H4 (cell line): ENCODE measurements around the gene KRTAP5-3. TPM values are rescaled to one million over a fixed set of nuclear protein-coding genes. Genes with fewer than 3 reads are reported as not detected.

Source experiments
- DNase-seq: peaks from one replicate; pipeline ENCODE4 v3.0.0-alpha.2; 2015; ENCODE audit warnings: low spot score
- total RNA-seq: library from RNA; depleted of rRNA; stranded (reverse); fragments of >200 nt; shearing (Covaris generic); gene quantifications from 2 replicates; pipeline ENCODE4 v1.2.3, GENCODE V29; 2014

Gene KRTAP5-3
- total RNA-seq, 1 experiment from 2014 or later: not detected

DNA sequence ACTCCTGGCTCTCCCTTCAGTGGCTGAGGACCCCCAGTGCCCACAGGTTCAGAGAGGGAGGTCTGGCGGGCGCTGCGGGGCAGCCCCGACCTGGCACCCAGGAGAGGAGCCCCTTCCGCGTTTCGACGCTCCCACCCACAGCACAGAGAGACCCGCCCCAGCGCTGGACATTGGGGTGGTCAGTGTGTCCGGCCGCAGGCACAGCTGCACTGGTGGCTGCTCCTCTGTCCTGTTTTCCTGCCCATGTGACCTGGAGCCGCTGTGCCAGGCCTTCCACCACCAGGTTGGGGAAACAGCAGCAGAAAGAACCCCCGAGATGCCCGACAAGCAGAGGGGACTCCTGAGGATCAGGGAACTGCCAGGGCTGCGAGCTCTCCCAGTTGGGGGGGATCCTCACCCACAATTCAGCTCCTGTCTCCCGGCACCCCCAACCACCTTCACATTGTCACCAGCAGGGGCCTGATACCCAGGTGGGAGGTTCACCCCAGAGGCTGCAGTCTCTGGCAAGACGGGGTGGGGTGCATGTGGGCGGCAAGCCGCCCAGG, 35.0 kb upstream of the KRTAP5-3 start:
- DNase-seq: no peak

DNA sequence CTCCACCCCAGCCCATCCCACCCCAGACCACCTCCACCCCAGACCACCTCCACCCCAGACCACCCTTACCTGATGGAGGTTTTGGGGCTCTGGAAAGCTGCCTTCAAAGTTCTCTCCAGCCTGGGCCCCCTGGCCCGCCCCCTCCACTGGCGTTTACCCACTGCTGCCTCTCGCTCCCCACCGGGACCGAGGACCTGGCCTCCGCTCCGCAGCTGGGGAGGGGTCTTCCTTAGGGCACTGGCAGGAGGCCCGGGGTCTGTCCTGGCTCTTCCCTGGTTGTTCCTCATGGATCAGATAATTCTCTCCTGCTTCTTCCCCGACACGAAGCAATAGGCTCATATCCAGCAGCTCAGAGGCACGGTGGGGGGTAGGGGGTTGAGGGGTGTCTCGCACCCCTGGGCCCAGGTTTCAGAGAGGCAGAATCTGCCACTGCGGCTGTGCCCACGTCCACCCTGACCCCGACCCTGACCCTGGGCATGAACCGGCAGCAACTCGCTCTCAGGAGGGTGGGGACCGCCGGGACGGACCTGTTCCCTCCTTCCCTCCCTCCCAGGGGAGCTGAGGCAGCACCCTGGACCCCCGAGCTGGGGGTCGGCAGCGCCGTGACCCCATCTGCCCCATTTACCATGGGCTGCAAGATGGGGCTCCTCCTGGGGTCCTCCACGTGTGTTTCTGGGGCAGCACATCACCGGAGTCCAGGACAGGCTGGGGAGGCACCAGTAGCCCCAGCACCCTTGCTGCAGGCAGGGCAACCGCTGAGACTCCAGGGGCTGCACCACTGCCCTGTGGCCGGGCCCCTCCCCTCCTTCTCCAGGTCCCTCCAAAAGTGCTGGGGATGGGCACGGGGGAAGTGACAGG, 34.3 kb upstream of the KRTAP5-3 start:
- no peak for DNase-seq

GRCh38 chr11:1641096-1641495, 32.8 kb upstream of the KRTAP5-3 start:
- no peak for DNase-seq

DNA sequence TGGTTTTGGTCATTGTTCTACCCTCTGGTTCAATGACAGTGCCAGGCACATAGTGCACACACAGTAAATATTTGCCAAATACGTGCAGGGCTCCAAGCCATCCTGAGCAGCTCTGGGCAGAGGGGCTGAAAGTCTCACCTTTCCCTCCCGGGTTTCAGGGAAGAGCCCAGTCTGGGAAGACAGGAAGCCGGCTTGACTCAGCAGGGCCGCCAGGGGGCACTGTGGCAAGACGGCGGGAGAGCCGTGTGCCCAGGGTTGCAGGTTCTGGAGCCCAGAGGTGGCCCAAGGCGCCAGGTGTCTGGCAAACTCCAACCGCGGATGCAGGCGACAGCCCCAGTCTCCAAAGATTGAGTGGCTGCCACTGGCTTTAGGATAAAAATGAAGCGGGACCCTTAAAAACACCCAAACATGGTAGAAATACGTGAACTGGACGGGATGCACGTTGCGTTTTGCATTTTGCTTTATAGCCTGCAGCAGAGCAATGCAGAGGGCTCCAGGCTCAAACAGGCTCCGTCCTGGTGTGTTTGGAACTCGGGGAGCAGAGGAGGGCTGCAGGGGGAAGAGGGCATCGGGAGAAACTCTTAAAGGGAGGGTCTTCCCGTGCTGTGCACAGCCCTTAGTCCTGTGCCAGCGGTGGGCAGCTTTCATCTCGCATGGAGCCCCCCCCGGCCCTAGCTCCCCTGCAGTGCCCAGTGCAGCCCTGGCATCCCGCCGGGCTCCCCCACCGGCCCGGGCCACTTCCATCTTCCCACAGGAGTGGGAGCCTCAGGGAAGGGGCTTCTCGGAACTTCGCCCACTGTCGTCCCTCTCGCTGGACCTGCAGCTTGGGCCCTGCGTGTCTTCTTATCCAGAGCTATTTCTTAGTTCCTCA, 32.0 kb upstream of the KRTAP5-3 start:
- DNase-seq: peak; percentile 41

- no peak for DNase-seq
These were observed 31.4 kb upstream of the KRTAP5-3 start for GRCh38 chr11:1639666-1640065.

- DNase-seq: no peak
These were observed 30.9 kb upstream of the KRTAP5-3 start for GRCh38 chr11:1639102-1639620.

DNA sequence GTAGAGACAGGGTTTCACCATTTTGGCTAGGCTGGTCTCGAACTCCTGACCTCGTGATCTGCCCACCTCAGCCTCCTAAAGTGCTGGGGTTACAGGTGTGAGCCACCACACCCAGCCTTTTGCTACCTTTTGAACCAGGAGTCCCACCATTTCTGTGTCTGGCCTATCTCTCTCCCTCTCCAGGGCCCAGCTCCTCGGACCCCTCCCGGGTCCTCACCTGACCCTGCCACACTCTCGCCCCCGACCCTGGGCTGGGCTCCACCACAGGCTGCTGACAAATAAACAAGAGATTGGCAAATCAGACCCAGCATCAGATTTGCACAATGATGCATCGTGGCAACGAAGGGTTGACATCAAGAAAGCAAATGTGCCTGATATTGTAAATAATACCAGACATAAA, 30.1 kb upstream of the KRTAP5-3 start:
- no peak for DNase-seq

DNA sequence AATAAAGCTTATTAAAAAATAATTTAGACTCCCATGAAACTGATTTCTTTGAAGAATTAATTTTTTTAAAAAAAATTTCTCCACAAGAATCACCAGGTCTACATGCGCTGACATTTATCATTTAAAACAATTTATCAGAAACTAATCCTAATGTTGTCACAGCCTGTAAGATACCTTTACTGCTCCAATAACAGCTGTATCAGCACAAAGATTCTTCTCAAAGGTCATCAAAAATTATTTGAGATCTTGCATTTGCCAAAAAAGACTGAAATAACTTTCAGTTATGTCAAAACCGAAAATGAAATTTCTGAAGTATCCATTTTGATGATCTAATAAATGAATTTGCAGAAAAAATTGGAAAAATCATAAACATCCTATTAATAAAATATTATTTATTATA, 29.4 kb upstream of the KRTAP5-3 start:
- no peak for DNase-seq

- DNase-seq: no peak
These were observed 28.2 kb upstream of the KRTAP5-3 start for GRCh38 chr11:1636291-1636950.

DNA sequence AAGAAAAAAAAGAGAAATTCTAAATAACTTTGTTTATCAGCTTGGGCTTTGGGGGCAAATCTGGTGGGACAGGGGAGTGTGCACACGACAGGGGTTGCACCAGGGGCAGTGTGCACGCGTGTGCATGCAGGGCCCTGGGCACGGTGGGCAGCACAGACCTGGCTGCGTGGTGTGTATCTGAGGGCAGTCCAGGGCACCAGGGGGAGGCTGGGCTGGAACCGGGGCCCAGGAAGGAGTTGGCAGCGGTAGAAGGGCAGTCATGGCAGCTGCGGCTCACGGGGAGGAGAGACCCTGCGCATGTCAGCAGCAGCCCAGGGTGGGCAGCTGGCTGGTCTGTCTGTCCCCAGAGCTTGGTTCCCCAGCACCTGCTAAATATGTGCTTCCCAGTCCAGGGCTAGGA, 25.6 kb upstream of the KRTAP5-3 start:
- no peak for DNase-seq

DNA sequence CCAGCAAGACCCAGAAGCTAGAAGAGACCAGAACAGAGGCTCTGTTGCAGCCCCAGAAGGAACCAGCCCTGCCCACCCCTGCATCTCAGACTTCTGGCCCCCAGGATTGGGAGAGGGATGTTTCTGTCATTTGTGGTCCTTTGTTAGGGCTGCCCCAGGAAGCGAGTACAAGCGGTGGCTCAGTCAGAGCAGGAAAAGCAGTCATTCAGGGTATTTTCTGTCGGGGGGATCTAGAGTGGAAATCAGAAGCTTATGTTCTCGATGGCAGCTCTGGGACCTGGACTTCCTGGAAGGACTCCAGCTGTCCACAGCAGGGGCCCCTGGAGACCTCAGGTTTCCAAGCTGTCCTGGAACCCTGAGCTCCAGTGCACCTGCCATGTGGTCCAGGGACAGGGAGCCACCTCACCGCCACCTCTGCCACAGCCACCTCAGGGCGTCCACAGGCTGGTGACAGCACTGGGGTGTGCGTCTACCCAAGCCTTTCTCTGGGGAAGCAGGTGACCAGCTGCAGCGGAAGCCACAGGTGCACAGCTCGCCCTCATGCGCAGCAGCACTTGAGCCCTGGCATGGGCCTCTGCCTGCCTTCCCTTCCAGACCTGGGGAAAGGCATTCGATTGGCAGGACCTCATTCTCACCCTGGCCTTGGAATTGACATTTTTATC, 23.9 kb upstream of the KRTAP5-3 start:
- DNase-seq: no peak

DNA sequence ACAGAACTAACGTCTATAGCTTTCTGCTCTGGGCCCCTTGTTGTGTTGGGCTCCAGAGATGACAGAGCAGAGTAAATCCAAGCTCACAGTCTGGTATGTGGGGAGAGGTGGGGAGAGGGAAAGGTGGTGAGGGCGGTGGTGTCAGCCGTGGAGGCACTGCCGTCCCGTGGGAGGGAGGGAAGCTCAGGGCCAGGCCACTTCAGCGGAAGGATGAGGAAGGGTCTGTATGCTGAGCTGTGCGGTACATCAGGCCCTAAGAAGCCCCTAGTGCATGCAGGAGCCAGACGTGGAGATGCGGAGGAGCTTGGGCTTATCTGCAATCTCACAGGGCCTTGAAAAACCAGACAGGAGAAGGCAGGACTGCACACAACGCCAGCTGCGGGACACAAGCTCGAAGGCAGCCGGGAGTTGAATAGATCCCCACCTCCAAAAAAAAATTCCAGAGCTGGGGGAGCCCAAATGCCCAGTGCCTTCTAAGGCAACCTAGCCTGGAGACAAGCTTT, 22.9 kb upstream of the KRTAP5-3 start:
- no peak for DNase-seq

DNA sequence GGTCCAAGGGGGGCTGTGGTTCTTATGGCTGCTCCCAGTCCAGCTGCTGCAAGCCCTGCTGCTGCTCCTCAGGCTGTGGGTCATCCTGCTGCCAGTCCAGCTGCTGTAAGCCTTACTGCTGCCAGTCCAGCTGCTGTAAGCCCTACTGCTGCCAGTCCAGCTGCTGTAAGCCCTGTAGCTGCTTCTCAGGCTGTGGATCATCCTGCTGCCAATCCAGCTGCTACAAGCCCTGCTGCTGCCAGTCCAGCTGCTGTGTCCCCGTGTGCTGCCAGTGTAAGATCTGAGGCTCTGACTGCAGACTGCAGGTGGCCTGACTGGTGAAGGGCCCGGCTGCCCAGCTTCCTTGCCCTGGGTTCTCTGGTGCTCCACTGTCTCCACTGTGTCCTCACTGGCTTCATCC, 22.0 kb upstream of the KRTAP5-3 start:
- no peak for DNase-seq

GRCh38 chr11:1629326-1630185, 21.3 kb upstream of the KRTAP5-3 start, which contains the start of gene KRTAP5-5:
Gene KRTAP5-5 (plus strand): TSS chr11:1629775. CDS start chr11:1629841, 66 bp downstream.
- no peak for DNase-seq

- peak; percentile 51 for DNase-seq
These were observed 20.5 kb upstream of the KRTAP5-3 start for GRCh38 chr11:1628506-1629325.

- DNase-seq: no peak
These were observed 17.3 kb upstream of the KRTAP5-3 start for GRCh38 chr11:1625541-1625940.

DNA sequence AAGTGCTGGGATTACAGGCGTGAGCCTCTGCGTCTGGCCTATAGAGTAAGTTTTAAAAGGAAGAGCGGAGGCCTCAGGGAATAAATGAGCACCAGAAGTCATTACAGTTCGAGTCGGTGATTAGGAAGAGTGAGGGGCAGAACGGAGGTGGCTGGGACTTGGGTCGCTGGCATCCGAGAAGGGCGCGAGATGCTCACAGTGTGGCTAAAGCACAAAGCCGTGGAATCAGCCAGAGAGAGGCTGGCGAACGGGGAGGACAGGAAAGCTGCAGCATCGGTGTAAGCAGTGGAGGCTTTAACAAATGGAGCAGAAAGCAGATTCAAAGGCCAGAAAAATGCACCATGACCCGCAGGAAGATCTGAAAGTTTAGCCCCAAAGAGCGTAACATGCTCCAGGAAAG, 16.4 kb upstream of the KRTAP5-3 start:
- DNase-seq: no peak

DNA sequence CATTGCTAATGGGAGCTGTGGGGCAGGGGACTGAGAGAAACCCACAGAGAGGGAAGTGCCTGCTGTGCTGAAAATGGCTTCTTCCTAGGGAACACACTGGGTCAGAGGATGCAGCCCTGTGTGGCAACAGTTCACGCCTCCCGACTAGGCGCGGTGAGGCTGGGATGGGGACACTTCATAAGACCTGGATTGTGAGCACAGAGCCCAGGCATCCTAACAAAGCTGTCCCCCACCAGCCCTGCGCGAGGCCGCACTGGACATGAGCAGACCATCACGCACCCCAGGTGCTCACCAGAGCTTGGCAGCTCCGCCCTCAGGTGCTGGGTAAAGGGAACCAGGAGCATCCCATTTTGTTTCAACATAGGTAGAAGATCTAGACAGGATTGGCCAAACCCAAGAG, 15.5 kb upstream of the KRTAP5-3 start:
- no peak for DNase-seq

DNA sequence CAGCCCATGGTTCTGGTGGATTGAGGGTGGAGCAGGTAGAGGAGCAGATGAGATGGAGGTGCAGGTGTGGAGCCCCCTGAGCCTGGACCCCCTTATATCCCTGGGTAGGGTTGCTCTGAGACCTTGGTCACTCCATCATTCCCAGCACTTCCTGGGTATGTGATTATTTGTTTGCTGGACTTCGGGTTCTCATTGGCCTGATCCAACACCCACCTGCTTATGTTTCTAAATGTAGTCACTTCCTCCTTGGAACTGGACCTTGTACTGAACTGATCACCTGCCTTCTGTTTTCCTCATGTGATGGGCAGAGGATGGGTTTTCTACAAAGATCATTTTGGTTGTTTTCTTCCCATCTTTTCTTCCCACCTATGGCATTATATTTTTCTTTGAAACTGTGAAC, 13.8 kb upstream of the KRTAP5-3 start, which contains the start of gene KRTAP5-4:
KRTAP5-4 (minus strand) TSS at position 53 of the 400 bp plus-strand sequence; CDS start at position 8, 45 bp downstream.
- DNase-seq: no peak
